Forelimb muscle (tissue), 1 donor: ENCODE data around the gene ZKSCAN5. TPM values are rescaled to one million over a fixed set of nuclear protein-coding genes. Genes with fewer than 3 reads are reported as not detected.

ENCODE experiments used
- polyA plus RNA-seq: library from polyadenylated mRNA; unstranded; fragments of 120-200 nt; gene quantifications from one replicate; pipeline ENCODE4 v1.2.1, GENCODE V29; 2013; ENCODE audit not compliant: insufficient read length

The ZKSCAN5 gene
- polyA plus RNA-seq, 1 donor, result 9.4 TPM

Other genes starting within 250 kb of the ZKSCAN5 start
- gene MYH16, start 231.8 kb upstream of the ZKSCAN5 start, polyA plus RNA-seq, result 0.18 TPM
- gene ARPC1A, start 178.8 kb upstream of the ZKSCAN5 start, polyA plus RNA-seq, result 55.8 TPM
- 35.0 TPM for gene ARPC1B, start 129.9 kb upstream of the ZKSCAN5 start, polyA plus RNA-seq
- 109 TPM for gene PDAP1, start 96.1 kb upstream of the ZKSCAN5 start, polyA plus RNA-seq
- 68.8 TPM for gene BUD31, start 95.7 kb upstream of the ZKSCAN5 start, polyA plus RNA-seq
- 3.7 TPM for gene PTCD1, start 65.9 kb upstream of the ZKSCAN5 start, polyA plus RNA-seq
- gene CPSF4, start 65.7 kb upstream of the ZKSCAN5 start, polyA plus RNA-seq, result 38.6 TPM
- 366 TPM for gene ATP5MF, start 38.5 kb upstream of the ZKSCAN5 start, polyA plus RNA-seq
- 37.8 TPM for gene ZNF789, start 31.8 kb upstream of the ZKSCAN5 start, polyA plus RNA-seq
- 9.7 TPM for gene ZNF394, start 4.4 kb upstream of the ZKSCAN5 start, polyA plus RNA-seq
- 8.6 TPM for gene FAM200A, start 47.5 kb downstream of the ZKSCAN5 start, polyA plus RNA-seq
- gene ZNF655, start 54.0 kb downstream of the ZKSCAN5 start, polyA plus RNA-seq, result 46.1 TPM
- 0.77 TPM for gene TMEM225B, start 93.6 kb downstream of the ZKSCAN5 start, polyA plus RNA-seq
- gene ZSCAN25, start 112.3 kb downstream of the ZKSCAN5 start, polyA plus RNA-seq, result 8.8 TPM
- gene CYP3A5, start 175.3 kb downstream of the ZKSCAN5 start, polyA plus RNA-seq, result 0.71 TPM
- gene CYP3A7, start 230.5 kb downstream of the ZKSCAN5 start, polyA plus RNA-seq, result 0.24 TPM